NCI-H1694 treated with DMSO at 0.1 percent for 48 hours (cell line): Measurements from ENCODE around the gene PAIP2.
"Not testable (repeated sequence)": the region's sequence is repeated elsewhere in the genome, so short reads cannot be mapped to it uniquely, and the experiment has no call there.

Experiments
- DNase-seq: peaks from one replicate; lab custom pipeline; 2025; lab: John Stamatoyannopoulos, UW

Gene PAIP2

GRCh38 chr5:139378101-139378825 is 36.6 kb downstream of the PAIP2 start:
- no peak for DNase-seq

DNA sequence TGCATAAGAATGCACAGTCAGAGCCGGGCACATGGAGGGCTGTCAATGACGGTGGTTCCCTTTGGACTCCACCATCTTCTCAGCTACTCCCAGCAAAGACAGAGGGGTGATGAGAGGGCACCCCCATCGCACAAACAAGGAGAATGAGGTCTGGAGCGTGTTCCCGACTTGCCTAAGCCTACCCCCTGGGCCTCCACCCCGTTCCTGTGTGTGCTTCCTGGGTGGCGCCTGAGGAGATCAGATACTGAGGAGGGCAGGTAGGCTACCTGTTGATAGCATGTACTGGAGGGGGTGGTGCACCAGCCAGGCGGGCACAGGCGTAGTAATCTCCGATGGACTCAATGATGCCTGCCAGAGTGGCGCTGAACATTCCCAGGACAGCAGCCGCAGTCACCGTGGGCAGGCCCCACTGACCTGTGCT is 37.3 kb downstream of the PAIP2 start:
- DNase-seq, result no peak

GRCh38 chr5:139379626-139380449 is 38.2 kb downstream of the PAIP2 start:
- DNase-seq, result no peak

DNA sequence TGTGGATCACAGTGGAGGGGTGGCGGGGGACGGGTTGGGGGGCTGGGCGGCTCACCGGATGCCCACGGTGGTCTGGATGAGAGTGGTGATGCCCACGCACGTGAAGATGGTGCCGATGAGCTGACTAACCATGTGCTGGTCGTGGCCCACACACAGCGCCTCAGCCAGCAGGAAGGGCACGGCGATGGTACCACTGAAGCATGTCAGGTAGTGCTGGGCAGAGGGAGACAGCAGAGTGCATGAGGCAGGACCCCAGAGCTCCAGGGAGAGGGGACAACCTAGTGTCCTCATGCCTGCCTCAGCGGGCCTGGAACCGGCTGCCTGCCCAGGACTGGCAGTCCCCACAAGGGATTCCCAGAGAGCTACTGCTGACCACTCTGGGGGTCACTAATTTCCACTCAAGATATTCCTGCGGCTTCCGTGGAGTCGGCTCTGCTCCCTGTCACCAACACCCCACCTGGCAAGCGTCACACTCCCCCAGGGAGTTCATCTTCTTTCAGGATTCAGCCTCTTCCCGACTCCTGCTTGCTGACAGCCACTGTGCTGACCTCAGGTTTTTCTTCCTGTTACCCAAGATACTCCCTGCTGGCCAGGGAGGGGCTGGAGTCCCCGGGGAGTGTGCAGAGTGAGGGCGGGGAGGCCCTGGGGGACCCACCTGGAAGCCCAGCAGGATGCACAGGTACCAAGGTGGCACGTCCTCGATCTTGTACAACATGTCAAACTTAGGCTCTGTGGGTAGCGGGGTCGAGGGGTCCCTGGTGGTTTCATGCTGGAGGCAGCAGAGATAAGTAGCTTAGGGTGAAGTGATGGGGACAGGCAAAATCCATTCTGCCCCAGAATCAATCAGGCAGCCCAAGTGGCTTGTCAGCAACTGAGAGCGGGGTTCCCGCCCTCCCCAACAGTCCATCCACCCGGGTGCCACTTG is 40.4 kb downstream of the PAIP2 start:
- DNase-seq, result no peak

- no peak for DNase-seq
Measured at GRCh38 chr5:139382807-139383206, 41.2 kb downstream of the PAIP2 start.

GRCh38 chr5:139383275-139383992 is 41.8 kb downstream of the PAIP2 start, which contains the start of gene SLC23A1:
Gene SLC23A1 (minus strand): TSS chr5:139383297. CDS start chr5:139383253, 44 bp downstream.
- peak; percentile 35 for DNase-seq

- no peak for DNase-seq
Measured at GRCh38 chr5:139383993-139384590, 42.4 kb downstream of the PAIP2 start.

GRCh38 chr5:139384591-139385051 is 43.0 kb downstream of the PAIP2 start:
- DNase-seq, result no peak

DNA sequence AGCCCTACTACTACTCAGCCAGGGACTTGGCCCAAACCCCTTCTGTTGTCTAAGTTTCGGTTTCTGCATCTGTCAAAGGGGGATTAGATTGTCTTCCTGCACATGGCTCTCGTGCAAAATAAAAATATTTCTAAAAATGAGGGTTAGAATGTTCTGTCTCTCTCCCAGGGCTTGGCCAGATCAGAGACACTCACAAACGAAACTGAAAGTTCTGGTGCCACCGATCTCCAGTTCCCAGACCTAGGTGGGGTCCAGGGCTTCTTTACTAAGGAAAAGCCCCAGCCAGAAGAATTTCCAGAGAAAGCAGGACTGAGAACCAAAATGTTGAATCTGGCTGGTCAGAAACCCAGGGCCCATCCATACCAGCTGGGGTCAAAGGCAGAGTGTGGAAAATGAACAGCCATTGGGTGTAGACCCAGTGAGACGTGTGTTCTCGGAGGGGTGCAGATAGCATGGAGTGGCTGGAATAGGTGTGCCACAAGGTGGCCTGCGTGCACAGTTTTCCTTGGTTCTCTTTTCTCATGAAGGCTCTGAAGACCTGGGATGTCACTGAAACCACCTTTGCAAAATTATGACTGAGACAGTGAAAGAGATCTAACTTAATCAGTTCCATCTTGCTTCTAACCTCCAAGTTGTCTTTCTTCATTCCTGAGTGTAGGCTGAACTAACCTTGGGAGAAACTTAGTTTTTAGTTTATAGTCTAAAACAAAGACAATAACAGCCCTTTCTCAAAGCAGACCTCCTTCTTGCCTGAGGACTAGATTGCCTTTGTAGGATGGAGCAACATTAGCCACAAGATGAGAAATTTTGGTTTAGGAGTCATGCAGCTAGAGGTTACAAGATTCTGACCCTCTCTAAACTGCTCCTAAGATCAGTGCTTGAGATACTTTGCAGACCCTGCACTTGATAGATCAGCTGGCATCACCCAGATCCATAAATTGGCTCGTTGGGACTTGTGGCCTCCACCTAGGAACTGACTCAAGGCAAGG is 43.7 kb downstream of the PAIP2 start:
- no peak for DNase-seq

DNA sequence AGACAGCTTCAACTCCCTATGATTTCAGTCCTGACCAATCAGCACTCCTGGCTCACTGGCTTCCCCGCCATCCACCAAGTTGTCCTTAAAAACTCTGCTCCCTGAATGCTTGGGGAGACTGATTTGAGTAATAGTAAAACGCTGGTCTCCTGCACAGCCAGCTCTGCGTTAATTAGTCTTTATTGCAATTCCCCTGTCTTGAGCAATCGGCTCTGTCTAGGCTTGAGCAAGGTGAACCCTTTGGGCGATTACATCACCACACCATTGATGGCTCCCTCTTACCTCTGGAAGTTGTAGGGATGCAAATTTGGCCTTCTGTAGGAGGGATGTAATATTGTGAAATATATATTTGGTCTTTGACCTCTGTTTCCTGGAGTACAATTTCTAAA is 44.4 kb downstream of the PAIP2 start:
- DNase-seq, result no peak

DNA sequence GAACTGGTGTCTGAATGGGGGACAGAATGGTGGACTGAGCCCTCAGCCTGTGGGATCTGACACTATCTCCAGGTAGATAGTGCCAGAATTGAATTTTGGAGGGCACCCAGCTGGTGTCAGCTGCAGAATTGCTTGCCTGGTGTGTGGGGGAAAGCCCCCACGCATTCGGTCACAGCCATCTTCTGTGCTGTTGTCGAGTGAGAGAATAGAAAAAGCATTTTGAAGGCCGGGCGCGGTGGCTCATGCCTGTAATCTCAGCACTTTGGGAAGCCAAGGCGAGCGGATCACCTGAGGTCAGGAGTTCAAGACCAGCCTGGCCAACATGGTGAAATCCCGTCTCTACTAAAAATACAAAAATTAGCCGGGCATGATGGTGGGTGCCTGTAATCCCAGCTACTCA is 45.3 kb downstream of the PAIP2 start:
- DNase-seq, result not testable (repeated sequence)

DNA sequence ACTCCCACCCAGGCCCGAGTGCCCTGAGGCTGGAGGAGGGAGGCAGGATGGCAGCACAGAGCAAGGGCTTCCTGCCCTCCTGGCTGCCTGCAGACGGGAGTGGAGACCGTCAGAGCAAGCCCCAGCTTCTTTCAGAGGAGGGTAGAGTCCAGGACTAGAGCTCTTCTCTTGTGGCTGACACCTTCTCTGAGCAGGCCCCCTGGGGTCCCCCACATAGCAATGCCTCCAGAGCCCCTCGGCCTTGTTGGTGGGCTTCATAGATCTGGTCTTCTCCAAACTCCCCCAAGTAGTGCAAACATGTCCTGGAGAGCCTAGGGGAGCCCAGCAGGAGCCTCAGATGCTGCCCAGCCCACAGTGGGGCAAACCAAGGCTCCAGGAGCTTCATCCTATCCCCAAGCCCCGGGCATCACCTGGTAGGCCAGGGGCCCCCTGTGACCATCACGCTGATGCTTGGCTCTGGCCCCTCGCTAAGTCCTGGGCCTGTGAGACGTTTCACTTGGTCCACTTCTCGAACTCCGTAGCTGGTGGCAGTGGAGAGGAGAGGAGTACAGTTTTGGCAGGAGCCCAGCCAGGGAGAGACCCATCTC is 46.0 kb downstream of the PAIP2 start:
- DNase-seq, result no peak

DNA sequence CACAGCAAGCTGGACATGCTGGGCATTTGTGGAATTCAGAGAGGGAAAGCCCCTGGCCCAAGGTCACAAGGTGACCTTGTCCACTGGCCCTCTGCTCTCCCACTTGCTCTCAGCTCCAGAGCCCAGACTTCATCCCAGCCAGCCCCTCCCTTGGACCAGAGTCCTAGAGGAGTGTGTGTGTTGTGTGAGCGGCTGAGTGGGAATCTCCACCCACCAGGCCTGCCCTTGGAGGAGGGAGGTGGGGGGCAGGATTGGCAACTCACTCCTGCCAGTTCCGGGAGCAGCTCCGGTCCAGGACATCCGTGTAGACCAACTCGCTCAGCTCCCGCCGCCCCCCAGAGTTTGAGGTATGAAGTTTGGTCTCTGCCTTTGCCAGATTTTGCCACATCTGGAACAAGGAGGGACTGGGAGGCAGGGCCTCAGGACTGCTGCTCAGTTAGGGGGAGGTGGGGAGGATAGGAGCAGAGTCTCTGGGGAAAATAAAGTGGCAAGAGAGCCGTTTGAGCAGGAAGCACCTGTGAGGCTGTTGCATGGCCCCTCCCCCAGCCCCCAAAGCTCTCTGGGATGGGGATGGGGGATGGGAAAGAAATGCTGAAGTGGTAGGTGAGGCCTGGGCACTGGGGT is 46.7 kb downstream of the PAIP2 start:
- DNase-seq, result no peak

DNA sequence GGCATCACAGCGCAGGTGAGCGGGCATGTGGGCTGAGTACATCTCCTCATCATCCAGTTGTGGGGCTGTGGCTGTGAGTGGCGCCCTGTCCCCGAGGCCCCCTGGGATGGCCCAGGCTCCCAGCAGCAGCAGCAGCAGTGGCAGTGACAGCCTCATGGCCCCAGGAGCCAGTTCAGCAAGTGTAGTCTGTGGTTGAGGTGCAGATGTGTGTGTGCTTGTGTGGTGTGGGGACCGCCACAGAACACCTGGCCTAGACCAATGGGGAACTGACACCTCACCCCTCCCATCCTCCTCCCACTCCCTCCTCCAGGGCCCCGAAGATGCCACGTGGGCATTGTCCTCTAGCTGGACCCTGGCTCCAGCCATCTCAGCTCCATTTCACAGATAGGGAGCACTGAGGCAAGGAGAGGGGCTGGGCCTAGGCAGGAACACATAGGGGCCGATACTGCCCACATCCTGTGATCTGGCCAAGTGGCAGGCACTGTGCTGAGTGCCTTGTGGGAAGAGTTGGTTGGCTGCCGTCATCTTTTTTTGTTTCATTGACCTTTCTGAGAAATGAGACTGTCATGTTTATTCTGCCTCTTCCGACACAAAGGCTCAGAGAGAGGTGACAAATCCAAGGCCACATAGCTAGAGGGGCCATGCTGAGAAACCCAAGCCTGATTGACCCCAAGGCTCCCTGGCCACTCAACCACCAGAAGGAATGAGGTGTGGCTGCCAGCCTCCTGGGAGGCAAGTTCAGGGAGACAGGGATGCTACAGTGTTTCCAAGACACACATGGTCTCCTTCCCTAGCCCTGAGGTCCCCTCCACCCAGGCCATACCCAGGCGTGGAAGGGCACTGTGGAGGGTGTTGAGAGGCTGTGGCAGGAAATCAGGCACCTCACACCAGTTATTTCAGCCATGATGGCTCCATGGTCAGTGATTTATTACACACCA is 48.3 kb downstream of the PAIP2 start, which contains the start of gene MZB1:
Gene MZB1 (minus strand): TSS at position 213 of the 938 bp plus-strand sequence. CDS start 57 bp downstream, at position 156.
- no peak for DNase-seq

- DNase-seq, result no peak
Measured at GRCh38 chr5:139390639-139391569, 49.2 kb downstream of the PAIP2 start.

- DNase-seq, result no peak
Measured at GRCh38 chr5:139391570-139392323, 50.1 kb downstream of the PAIP2 start.
